Endodermal cell (in vitro differentiated cells): ENCODE results near the gene ZBTB45. TPM values are rescaled to one million over a fixed set of nuclear protein-coding genes. Genes with fewer than 3 reads are reported as not detected.

Experiments
- DNase-seq: peaks from one replicate; pipeline ENCODE4 v3.0.0-alpha.2; 2017
- H3K27ac ChIP-seq: 2 replicates; pipeline ENCODE4 v1.5.1; 2013; ENCODE audit warnings: mild to moderate bottlenecking, low read depth, low read length, moderate library complexity
- H3K27me3 ChIP-seq: 2 replicates; pipeline ENCODE4 v1.6.1; 2013; ENCODE audit warnings: mild to moderate bottlenecking, low read length, moderate library complexity; ENCODE audit not compliant: insufficient read depth, control insufficient read depth, poor library complexity, severe bottlenecking
- H3K36me3 ChIP-seq: 2 replicates; pipeline ENCODE4 v1.7.0; 2013; ENCODE audit warnings: mild to moderate bottlenecking, low read length, moderate library complexity; ENCODE audit not compliant: control insufficient read depth, insufficient read depth
- H3K4me1 ChIP-seq: one replicate; pipeline ENCODE4 v1.7.0; 2013; ENCODE audit warnings: low read length; ENCODE audit not compliant: control insufficient read depth, insufficient read depth
- H3K4me3 ChIP-seq: 2 replicates; pipeline ENCODE4 v1.5.1; 2013; ENCODE audit warnings: mild to moderate bottlenecking, low read length, moderate library complexity
- H3K9ac ChIP-seq: 2 replicates; pipeline ENCODE4 v1.6.1; 2013; ENCODE audit warnings: mild to moderate bottlenecking, low read length, moderate library complexity; ENCODE audit not compliant: poor library complexity, severe bottlenecking; ENCODE audit errors: extremely low read depth
- H3K9me3 ChIP-seq: 2 replicates; pipeline ENCODE4 v1.6.1; 2013; ENCODE audit warnings: mild to moderate bottlenecking, low read length, moderate library complexity; ENCODE audit not compliant: control insufficient read depth
- H3K27ac Mint-ChIP-seq: 2 replicates; pipeline ENCODE4 v1.8.0; 2020; ENCODE audit warnings: mixed read lengths
- H3K27me3 Mint-ChIP-seq: 2 replicates; pipeline ENCODE4 v1.8.0; 2021; ENCODE audit warnings: mild to moderate bottlenecking, mixed read lengths; ENCODE audit not compliant: insufficient read depth
- H3K36me3 Mint-ChIP-seq: 2 replicates; pipeline ENCODE4 v1.8.0; 2020; ENCODE audit warnings: low read depth, mixed read lengths
- H3K4me1 Mint-ChIP-seq: 2 replicates; pipeline ENCODE4 v1.8.0; 2020; ENCODE audit warnings: mixed read lengths
- H3K4me3 Mint-ChIP-seq: 2 replicates; pipeline ENCODE4 v1.8.0; 2020; ENCODE audit warnings: mild to moderate bottlenecking, moderate library complexity, mixed read lengths
- H3K9me3 Mint-ChIP-seq: 2 replicates; pipeline ENCODE4 v1.8.0; 2020; ENCODE audit warnings: mild to moderate bottlenecking, mixed read lengths
- whole genome bisulfite sequencing, 2 experiments: methylation state at CpG; one replicate each; pipeline versions ENCODE4 v1.1.5 to v1.1.7; 2013; ENCODE audit warnings: missing lambda C conversion rate in 2 of 2, mixed read lengths in 1 of 2; ENCODE audit not compliant: insufficient coverage in 1 of 2, insufficient read length in 1 of 2; 5-methylcytosine and 5-hydroxymethylcytosine counted together
- total RNA-seq, 2 donors: library from RNA; stranded (reverse); fragmentation: NEBNext Ultra II Directional in 1 of 2; extraction: Animal tissue kit (Norgen Biotek cat#: 25700) in 1 of 2; gene quantifications; 2 replicates in 1 of 2; 3 replicates in 1 of 2; pipeline ENCODE4 v1.2.1, GENCODE V29; 2021
- TF ChIP-seq, protein P1 (sequence below): fragments of 200-600 bp; sonication (generic); conservative IDR thresholded peaks from 2 replicates; pipeline ENCODE4 v1.5.0; 2021; ENCODE audit warnings: antibody characterized with exemption, mild to moderate bottlenecking

The ZBTB45 gene
- total RNA-seq, 2 donors from 2014 or later: 19.0 to 19.4 TPM

DNA sequence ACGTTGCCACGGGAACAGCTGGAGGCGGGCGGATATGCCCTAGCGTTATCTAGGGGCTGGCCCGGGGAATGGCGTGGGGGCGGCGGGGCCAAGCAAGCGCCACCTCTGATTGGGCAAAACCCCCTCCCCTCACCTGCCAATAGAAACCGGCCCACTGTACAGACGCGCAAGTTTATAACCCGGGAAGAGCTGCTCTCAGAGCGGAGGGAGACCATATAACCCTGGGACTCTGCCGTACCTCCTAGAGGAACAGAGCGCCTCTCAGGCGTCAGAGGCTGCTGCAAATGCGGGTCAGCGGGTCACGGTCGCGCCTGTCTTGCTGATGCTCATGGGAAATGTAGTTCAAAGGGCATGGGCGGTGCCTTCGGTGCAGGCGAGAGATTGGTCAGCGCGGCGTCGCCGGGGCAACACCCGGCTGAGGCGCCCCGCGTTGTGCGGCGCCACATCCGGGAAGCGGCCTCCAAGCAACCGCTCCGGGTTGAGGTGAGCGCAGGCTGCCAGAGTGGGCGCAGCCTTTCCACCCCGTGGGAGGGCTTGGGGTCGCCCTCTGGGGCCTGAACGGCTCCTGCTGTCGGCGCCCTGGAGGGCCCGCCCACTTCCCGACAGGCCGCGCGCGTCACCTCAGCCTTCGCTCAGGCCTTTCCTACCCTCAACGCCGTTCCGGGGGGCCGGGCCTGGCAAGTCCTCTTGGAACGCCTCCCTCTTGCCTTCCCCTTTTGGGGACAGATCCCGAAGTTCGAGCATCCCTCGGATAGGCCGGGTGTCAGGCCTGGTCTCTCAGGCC lies 43.7 kb downstream of the ZBTB45 start, which contains the start of gene ZNF446:
TSS of gene ZNF446 (plus strand) at position 639 of the 784 bp plus-strand sequence. CDS start 867 bp downstream, outside the sequence.
- Histone ChIP-seq H3K4me3 (peak within 1 kb of the TSS; percentile 91), H3K9ac (peak within 1 kb of the TSS; percentile 46), H3K9me3 (no peaks in the 10 kb centered on the region), H3K4me1 (peaks cover 11% of the 10 kb centered on the region), H3K36me3 (peaks cover 21% of the 10 kb centered on the region), H3K27ac (peak within 1 kb of the TSS; percentile 80), H3K27me3 (no peaks in the 10 kb centered on the region)
- 0 to 1% methylated on average over 47 to 64 of the region's 64 CpGs for WGBS, 2 experiments
- DNase-seq: peak; percentile 98
- Mint-ChIP-seq H3K4me1 (peaks cover 11% of the 10 kb centered on the region), H3K27me3 (peaks cover 5% of the 10 kb centered on the region), H3K9me3 (no peaks in the 10 kb centered on the region), H3K36me3 (peaks cover 16% of the 10 kb centered on the region), H3K4me3 (peak within 1 kb of the TSS; percentile 81), H3K27ac (peak within 1 kb of the TSS; percentile 97)
- TF ChIP-seq, protein P1, sequence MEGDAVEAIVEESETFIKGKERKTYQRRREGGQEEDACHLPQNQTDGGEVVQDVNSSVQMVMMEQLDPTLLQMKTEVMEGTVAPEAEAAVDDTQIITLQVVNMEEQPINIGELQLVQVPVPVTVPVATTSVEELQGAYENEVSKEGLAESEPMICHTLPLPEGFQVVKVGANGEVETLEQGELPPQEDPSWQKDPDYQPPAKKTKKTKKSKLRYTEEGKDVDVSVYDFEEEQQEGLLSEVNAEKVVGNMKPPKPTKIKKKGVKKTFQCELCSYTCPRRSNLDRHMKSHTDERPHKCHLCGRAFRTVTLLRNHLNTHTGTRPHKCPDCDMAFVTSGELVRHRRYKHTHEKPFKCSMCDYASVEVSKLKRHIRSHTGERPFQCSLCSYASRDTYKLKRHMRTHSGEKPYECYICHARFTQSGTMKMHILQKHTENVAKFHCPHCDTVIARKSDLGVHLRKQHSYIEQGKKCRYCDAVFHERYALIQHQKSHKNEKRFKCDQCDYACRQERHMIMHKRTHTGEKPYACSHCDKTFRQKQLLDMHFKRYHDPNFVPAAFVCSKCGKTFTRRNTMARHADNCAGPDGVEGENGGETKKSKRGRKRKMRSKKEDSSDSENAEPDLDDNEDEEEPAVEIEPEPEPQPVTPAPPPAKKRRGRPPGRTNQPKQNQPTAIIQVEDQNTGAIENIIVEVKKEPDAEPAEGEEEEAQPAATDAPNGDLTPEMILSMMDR: no peak

DNA sequence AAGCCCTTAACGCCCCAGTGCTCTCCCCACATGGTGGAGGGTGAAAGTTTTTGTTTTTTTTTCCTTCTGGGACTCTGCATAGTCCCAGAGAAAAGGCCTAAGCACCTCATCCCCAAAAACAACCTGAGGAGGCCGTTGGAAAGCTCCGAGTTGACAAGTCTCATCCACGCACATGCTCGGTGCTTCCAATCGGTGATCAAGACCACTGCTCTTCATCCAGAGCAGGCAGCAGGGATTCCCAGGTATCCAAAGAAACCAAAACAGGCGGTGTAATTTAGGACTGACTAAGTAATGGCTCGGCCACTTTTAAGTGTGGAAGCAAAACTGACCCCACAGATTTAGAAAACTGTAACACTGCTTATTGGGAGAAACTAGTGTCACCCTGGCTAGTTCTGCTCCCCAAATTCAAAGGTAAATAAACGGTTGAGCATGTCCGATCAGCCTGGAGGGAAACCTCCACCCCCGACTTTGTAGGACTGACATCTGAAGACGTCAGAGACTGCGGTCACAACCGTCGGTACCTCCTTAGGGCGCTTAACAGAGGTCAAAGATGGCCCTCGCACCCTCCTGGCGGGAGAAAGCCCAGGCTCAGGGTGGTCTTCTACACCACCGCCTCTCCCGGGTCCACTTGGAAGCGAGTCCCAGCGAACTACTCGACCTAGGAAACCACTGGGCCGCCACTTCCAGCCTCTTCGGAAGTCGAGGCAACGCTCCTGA lies 44.5 kb downstream of the ZBTB45 start:
- Histone ChIP-seq H3K4me1 (peaks cover 11% of the 10 kb centered on the region), H3K27me3 (no peaks in the 10 kb centered on the region), H3K9ac (peak overlapping the region; percentile 46), H3K4me3 (peak overlapping the region; percentile 91), H3K27ac (peak overlapping the region; percentile 80), H3K36me3 (peaks cover 21% of the 10 kb centered on the region), H3K9me3 (no peaks in the 10 kb centered on the region)
- TF ChIP-seq, protein P1: no peak
- Mint-ChIP-seq H3K36me3 (peaks cover 21% of the 10 kb centered on the region), H3K27ac (peak overlapping the region; percentile 97), H3K4me3 (peak overlapping the region; percentile 81), H3K4me1 (peaks cover 11% of the 10 kb centered on the region), H3K27me3 (peaks cover 5% of the 10 kb centered on the region), H3K9me3 (no peaks in the 10 kb centered on the region)
- WGBS, 2 experiments: 31 to 40% methylated on average over 19 to 27 of the region's 27 CpGs
- no peak for DNase-seq

DNA sequence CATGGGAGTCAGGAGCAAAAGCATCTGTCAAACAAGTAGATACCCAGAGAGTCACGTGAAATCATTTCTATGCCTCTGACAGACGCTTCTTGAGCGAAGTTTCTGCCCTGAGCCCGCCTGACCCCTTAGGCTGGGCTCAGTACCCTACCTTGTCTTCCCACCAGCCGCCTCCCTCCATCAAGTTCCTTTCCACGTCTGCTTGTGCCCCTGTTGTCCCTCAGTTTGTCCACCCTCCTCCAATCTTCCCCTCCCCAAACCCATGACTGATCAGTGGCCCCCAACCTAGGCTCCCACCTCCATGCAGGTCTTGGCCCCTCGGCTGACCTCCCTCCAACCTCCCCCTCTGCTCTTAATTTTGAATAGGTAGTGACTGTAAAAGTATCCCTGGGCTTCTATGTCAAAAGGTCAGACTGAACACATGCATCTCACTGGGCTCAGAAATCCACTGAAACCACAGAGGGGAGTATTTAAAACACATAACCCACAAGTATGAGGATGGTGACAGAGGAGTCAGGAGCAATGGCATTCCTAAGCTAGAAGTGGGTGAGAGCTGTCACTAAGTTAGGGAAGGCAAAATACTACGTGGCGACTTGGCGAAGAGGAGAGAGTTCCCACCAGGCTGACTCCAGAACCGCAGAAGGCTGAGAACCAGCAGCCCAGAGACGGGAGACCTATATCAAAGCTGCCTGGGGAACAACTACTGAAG lies 45.2 kb downstream of the ZBTB45 start:
- Mint-ChIP-seq H3K9me3 (no peaks in the 10 kb centered on the region), H3K4me1 (peaks cover 11% of the 10 kb centered on the region), H3K4me3 (peak overlapping the region; percentile 81), H3K27me3 (peaks cover 5% of the 10 kb centered on the region), H3K27ac (no peak overlapping the region), H3K36me3 (peaks cover 23% of the 10 kb centered on the region)
- H3K4me3 ChIP-seq: peak overlapping the region; percentile 91
- WGBS, 2 experiments: 87 to 88% methylated on average over 9 to 12 of the region's 12 CpGs
- peaks cover 11% of the 10 kb centered on the region for H3K4me1 ChIP-seq
- TF ChIP-seq, protein P1: no peak
- H3K36me3 ChIP-seq: peaks cover 21% of the 10 kb centered on the region
- H3K9ac ChIP-seq: peak overlapping the region; percentile 46
- H3K9me3 ChIP-seq: no peaks in the 10 kb centered on the region
- no peaks in the 10 kb centered on the region for H3K27me3 ChIP-seq
- no peak overlapping the region for H3K27ac ChIP-seq
- no peak for DNase-seq
